Measurements from ENCODE around the gene VAC14. TPM values are rescaled to one million over a fixed set of nuclear protein-coding genes. Genes with fewer than 3 reads are reported as not detected.

VAC14 gene
- total RNA-seq, 1 donor from 2014 or later: 52.2 TPM

DNA sequence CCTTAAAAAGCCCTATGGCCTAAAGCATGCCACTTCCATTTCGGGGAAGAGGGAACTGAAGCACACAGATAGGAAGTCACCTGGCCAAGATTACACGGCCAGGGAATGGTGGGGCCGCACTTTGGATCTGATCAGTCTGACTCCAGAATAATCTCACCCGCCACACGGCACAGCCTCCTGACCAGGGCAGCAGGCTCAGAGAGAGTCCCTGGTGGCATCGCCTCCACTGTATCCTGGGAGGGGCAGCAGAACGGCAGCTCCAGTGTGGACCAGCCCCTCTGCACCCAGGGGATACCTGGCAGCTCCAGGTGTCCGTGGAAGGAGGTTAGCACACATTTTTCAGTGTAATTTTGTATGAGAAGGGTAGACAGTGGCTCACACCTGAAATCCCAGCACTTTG is 35.5 kb downstream of the VAC14 start:
- no peak overlapping the region for H3K4me3 ChIP-seq
- TF ChIP-seq, protein P1, sequence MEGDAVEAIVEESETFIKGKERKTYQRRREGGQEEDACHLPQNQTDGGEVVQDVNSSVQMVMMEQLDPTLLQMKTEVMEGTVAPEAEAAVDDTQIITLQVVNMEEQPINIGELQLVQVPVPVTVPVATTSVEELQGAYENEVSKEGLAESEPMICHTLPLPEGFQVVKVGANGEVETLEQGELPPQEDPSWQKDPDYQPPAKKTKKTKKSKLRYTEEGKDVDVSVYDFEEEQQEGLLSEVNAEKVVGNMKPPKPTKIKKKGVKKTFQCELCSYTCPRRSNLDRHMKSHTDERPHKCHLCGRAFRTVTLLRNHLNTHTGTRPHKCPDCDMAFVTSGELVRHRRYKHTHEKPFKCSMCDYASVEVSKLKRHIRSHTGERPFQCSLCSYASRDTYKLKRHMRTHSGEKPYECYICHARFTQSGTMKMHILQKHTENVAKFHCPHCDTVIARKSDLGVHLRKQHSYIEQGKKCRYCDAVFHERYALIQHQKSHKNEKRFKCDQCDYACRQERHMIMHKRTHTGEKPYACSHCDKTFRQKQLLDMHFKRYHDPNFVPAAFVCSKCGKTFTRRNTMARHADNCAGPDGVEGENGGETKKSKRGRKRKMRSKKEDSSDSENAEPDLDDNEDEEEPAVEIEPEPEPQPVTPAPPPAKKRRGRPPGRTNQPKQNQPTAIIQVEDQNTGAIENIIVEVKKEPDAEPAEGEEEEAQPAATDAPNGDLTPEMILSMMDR (IDR thresholded peaks at IDR 0.05): no peak
- H3K4me1 ChIP-seq: no peaks in the 10 kb centered on the region
- ATAC-seq (no peak), DNase-seq (no peak)
- peaks cover 43% of the 10 kb centered on the region for H3K36me3 ChIP-seq
- no peaks in the 10 kb centered on the region for H3K27me3 ChIP-seq
- intact Hi-C loops (cut with DNase I): no loop called here
- no peak overlapping the region for H3K27ac ChIP-seq
- no peaks in the 10 kb centered on the region for H3K9me3 ChIP-seq

DNA sequence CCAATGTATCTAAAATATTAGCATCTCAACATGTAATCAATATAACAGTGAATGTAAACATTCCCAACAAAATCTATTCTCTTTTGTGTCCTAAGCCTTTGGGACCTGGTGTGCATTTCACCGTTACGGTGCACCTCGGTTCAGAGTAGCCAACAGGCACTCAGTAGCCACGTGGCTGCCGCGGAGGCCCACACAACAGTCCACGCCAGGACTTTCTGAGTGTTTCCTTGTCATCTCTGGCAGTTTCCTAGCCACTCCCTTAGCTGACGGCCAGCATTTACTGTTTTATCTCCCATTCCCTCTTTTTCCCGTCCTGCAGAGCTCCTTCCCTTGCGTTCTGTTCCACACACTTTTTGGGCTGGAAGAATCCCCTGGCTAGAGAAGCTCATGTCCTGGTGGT is 36.3 kb downstream of the VAC14 start:
- Histone ChIP-seq H3K4me1 (no peaks in the 10 kb centered on the region), H3K4me3 (no peak overlapping the region), H3K36me3 (peaks cover 45% of the 10 kb centered on the region), H3K27ac (no peak overlapping the region), H3K27me3 (no peaks in the 10 kb centered on the region), H3K9me3 (no peaks in the 10 kb centered on the region)
- intact Hi-C loops (cut with DNase I): no loop called here
- ATAC-seq (no peak), DNase-seq (no peak)
- TF ChIP-seq, protein P1 (IDR thresholded peaks at IDR 0.05): no peak

DNA sequence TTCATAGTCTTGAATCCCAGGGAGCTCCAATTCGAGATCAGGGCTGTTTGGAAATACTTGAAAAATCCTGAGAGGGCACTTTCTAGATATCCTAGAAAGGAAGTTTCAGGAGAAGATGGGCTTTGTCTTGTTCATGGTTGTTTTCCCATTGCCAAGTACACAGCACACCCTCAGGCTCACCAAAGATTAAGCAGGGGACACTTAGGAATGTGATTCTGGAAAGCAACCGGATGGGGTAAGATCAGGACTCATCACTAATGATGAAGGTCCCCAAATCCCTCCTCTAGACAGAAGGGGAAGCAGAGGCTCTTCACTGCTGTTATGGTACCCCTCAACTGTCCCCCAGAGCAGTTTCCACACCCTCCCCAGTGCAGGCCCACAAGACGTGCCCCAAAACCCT is 40.7 kb downstream of the VAC14 start:
- H3K36me3 ChIP-seq: peaks cover 52% of the 10 kb centered on the region
- no peaks in the 10 kb centered on the region for H3K4me1 ChIP-seq
- H3K27ac ChIP-seq: no peak overlapping the region
- no peak overlapping the region for H3K4me3 ChIP-seq
- no peaks in the 10 kb centered on the region for H3K9me3 ChIP-seq
- no peaks in the 10 kb centered on the region for H3K27me3 ChIP-seq
- TF ChIP-seq, protein P1 (IDR thresholded peaks at IDR 0.05): no peak
- intact Hi-C loops (cut with DNase I): no loop called here
- no peak for ATAC-seq
- no peak for DNase-seq

DNA sequence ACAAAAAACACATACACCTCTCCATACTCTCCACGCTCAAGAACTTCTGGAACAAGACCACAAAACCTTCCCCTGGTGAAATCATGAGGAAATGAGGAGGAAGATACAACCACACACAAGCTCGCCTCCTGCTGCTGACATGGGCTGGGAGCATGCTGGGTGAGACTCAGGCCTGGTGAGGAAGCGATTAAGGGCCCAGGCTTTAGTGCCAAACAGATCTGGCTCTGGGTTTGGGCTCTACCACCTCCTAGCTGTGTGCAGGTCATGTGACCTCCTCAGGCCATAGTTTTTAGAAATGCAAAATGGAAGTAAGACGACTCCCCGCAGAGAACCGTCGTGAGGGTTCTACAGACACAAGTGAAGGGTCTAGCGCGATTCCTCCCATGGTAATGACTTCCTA is 41.3 kb downstream of the VAC14 start:
- DNase-seq: no peak
- intact Hi-C loops (cut with DNase I): no loop called here
- H3K9me3 ChIP-seq: no peaks in the 10 kb centered on the region
- H3K27me3 ChIP-seq: no peaks in the 10 kb centered on the region
- H3K36me3 ChIP-seq: peaks cover 52% of the 10 kb centered on the region
- TF ChIP-seq, protein P1 (IDR thresholded peaks at IDR 0.05): no peak
- no peak for ATAC-seq
- H3K4me3 ChIP-seq: no peak overlapping the region
- H3K27ac ChIP-seq: no peak overlapping the region
- no peaks in the 10 kb centered on the region for H3K4me1 ChIP-seq

DNA sequence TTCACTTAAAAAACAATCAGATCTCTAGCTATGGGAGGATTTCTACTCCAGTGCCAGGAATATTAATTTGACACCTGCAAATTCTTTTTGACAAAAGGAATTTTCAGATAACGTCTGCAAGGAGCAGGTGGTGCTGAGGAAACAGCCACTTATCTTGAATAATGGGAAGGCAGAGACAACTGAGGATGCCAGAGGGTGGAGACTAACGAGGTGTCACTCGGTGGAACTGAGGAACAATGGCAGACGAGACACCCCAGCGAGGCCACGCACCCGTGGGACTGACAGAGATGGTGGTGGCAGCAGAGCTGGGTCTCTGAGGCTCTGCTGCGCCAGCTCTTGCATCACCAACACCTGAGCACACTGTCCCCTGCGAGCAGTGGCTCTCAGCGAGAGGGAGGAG is 42.2 kb downstream of the VAC14 start:
- Histone ChIP-seq H3K9me3 (no peaks in the 10 kb centered on the region), H3K36me3 (peaks cover 52% of the 10 kb centered on the region), H3K27ac (no peak overlapping the region), H3K4me1 (peaks cover under 1% of the 10 kb centered on the region), H3K4me3 (no peak overlapping the region), H3K27me3 (no peaks in the 10 kb centered on the region)
- DNase-seq: no peak
- intact Hi-C loops (cut with DNase I): no loop called here
- ATAC-seq: no peak
- TF ChIP-seq, protein P1 (IDR thresholded peaks at IDR 0.05): no peak

DNA sequence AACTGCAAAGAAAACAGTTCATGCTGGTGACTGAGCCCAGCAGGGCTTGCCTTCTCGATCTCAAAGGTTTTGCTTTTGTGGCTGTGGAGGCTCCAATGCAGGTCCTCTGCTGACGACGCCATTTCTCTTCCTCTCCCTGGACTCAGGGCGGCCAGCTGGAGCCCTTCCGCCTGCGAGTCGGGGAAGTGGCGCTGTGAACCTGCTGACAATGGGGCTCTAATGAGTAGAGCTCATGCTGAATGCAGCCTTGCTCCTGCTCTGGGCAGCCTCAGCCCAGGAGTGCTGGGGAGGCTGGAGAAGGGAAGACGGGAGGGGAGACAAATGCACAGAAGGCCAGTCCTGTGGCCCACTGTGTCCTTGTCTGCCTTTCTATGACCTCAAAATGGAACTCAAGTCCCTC is 43.8 kb downstream of the VAC14 start:
- no peak overlapping the region for H3K27ac ChIP-seq
- no peaks in the 10 kb centered on the region for H3K27me3 ChIP-seq
- ATAC-seq (no peak), DNase-seq (no peak)
- intact Hi-C loops (cut with DNase I): no loop called here
- no peaks in the 10 kb centered on the region for H3K9me3 ChIP-seq
- peaks cover 14% of the 10 kb centered on the region for H3K4me1 ChIP-seq
- TF ChIP-seq, protein P1 (IDR thresholded peaks at IDR 0.05): no peak
- peaks cover 45% of the 10 kb centered on the region for H3K36me3 ChIP-seq
- no peak overlapping the region for H3K4me3 ChIP-seq

All from upper lobe of right lung (tissue), 1 donor.